Adipose tissue (tissue), 3 donors: Measurements from ENCODE around the gene F10. TPM values are rescaled to one million over a fixed set of nuclear protein-coding genes. Genes with fewer than 3 reads are reported as not detected.
"Not testable (repeated sequence)": the region's sequence is repeated elsewhere in the genome, so short reads cannot be mapped to it uniquely, and the experiment has no call there.

Source experiments
- H3K27ac ChIP-seq: one replicate; pipeline ENCODE4 v1.5.1; 2013; ENCODE audit warnings: low read depth, low read length
- WGBS, 3 donors: extraction: QIAGEN DNeasy Blood & Tissue Kit; methylation state at CpG; one replicate each; pipeline ENCODE4 v1.1.7; 2013; 5-methylcytosine and 5-hydroxymethylcytosine counted together
- polyA plus RNA-seq, 3 donors: library from polyadenylated mRNA; stranded (reverse); fragments of 200-250 nt; gene quantifications; one replicate each; pipeline ENCODE4 v1.2.3, GENCODE V29; 2013
- donor health status: healthy with polysubstance abuse.
- donor health status: Bipolar disorder and iron deficiency.
- donor health status: healthy.

The F10 gene
- polyA plus RNA-seq, 3 donors: 3.8 to 19.5 (median 8.3) TPM

DNA sequence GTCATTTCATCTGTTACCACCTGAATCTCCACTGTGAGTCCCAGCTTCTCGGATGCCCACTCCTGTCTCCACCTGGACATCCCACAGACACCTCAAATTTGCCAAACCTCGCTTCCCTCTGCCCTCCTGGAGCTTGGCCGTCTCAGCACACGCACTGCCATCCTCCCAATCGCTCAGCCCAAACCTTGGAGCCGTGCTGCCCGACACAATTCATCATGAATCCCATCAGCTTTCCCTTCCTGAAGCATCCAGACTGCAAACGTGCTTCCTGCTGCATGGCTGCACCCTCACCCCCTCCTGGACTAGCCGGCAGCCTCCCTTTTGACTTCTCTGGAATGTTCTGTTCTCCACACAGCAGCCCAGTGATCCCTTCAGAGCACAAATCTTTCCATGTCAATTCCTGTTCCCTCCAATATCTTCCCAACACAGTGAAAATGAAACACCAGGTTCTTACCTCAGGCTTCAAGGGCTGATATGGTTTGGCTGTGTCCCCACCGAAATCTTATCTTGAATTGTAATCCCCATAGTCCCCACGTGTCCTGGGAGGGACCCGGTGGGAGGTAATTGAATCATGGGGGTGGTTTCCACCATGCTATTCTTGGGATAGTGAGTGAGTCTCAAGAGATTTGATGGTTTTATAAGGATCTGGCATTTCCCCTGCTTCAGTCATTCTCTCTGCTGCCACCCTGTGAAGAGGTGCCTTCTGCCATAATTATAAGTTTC lies 34.8 kb downstream of the F10 start:
- WGBS, 3 donors: 67 to 73% (median 70%) methylated on average over 12 of the region's 12 CpGs
- H3K27ac ChIP-seq: no peak overlapping the region

DNA sequence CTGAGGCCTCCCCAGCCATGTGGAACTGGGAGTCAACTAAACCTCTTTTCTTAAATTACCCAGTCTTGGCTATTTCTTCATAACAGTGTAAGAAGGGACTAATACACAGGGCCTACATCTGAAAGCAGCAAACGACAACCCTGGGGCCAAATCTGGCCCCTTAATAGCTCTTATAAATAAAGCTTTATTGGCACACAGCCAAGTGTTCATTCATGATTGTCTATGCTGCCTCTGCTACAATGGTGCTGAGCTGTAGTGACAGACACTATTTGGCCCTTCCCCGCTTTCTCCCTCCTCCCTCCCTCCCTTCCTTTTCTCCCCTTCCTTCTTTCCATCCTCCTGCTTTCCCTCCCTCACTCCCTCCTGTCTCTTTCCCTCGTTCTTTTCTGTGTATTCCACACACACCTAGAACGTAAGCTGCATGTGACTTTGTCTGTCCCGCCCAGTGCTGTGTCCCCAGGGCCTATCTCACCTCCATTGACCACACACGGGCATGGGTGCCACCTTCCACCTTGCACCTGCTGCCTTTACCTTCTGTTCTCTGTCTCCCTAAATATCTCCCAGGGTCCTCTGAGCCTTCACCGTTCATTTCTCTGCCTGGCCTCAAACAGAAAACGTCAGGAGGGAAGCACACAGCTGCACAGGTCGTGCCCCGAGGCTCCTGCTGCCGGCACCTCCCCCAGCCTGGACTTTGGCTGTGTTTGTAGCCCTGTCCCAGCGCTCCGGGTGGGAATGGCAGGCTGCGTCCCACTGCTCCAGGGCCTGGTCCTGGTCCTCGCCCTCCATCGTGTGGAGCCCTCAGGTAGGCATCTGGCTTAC lies 35.5 kb downstream of the F10 start, which contains the start of gene PROZ:
Gene PROZ (plus strand): TSS at position 720 of the 819 bp plus-strand sequence. CDS start 13 bp downstream, at position 733.
- WGBS, 3 donors: 45 to 65% (median 61%) methylated on average over 16 of the region's 16 CpGs
- no peak within 1 kb of the TSS for H3K27ac ChIP-seq

DNA sequence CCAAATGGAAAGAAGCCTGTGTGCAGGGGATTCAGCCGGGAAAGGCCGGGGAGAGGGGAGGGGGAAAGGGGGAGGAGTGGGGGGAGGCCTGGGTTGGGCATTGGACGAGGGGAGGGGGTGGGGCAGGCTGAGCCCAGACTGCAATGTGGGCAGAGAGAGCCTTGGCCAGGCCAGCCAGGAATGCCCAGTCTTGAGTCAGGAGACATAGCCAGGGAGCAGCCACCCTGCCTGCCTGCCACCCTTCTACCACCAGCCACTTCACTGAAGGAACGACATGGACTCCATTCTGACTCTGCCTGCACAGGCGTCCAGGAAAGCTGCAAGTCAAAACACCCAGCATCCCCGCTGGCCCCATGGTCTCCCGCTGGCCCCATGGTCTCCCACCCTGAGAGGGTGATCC lies 36.3 kb downstream of the F10 start:
- WGBS, 3 donors: 69 to 82% (median 75%) methylated on average over 7 of the region's 7 CpGs

DNA sequence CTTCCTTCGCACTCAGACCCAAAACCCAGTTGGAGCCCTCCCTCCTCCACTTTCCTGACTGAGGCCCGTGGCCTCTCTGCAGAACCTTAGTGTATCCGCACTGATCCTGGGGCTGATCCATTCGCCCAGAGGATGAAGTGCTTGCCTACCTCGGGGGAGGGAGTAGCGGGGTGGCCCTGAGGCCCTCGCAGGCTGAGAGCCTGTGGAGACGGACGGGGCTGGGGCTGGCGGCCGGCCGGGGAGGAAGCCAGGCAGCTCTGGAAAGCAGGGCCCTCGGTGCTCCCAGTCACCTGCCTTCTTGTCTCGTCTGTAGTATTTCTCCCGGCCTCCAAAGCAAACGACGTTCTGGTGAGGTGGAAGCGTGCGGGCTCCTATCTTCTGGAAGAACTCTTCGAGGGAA lies 37.1 kb downstream of the F10 start:
- WGBS, 3 donors: 85 to 89% (median 88%) methylated on average over 20 of the region's 20 CpGs
- no peak overlapping the region for H3K27ac ChIP-seq

More for the DNA sequence above, 36.3 kb downstream of the F10 start:
- no peak overlapping the region for H3K27ac ChIP-seq

DNA sequence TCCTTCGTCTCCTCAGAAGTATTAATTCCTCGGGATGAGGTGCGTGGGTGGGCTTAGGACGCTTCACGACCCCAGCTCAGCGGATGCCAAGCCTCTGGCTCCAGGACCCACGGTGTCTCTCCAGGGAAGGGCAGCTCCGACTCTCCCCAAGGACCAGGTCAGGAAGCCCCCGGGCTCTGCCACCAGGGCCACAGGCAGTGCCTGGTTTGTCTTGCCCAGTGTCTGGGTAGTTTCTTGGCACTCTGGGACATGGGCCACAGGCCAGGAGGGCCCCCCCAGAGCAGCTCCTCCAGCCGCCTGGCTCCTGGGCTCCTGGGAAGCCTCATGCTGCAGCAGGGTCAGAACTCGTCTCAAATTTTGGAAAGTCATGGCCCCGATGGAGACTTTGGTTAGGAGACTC lies 38.4 kb downstream of the F10 start:
- H3K27ac ChIP-seq: no peak overlapping the region
- 65 to 74% (median 67%) methylated on average over 12 of the region's 12 CpGs for WGBS, 3 donors

DNA sequence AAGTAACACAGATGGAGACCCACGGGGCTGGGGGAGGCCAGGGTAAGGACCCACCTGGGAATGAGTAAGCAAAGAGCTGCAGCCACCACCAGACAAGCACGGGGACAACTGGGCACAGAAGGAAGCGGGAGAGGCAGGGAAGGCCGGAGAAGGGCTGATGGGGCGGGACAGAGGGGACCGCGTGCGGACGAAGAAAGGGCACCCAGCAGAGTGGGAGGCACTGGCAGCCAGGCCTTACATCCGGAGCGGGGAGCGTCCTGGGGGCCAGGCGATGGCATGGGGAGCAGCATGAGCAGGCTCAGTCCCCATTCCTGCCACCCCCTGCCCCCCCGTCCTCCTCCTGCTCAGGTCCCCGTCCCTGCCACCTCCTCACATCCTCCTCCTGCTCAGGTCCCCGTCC lies 38.8 kb downstream of the F10 start:
- no peak overlapping the region for H3K27ac ChIP-seq
- WGBS, 3 donors: 47 to 62% (median 53%) methylated on average over 9 to 16 of the region's 16 CpGs

DNA sequence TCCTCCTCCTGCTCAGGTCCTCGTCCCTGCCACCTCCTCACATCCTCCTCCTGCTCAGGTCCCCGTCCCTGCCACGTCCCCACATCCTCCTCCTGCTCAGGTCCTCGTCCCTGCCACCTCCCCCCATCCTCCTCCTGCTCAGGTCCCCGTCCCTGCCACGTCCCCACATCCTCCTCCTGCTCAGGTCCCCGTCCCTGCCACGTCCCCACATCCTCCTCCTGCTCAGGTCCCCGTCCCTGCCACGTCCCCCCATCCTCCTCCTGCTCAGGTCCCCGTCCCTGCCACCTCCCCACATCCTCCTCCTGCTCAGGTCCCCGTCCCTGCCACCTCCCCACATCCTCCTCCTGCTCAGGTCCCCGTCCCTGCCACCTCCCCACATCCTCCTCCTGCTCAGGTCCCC lies 39.4 kb downstream of the F10 start:
- 10 to 29% (median 24%) methylated on average over 9 to 11 of the region's 13 CpGs for WGBS, 3 donors

DNA sequence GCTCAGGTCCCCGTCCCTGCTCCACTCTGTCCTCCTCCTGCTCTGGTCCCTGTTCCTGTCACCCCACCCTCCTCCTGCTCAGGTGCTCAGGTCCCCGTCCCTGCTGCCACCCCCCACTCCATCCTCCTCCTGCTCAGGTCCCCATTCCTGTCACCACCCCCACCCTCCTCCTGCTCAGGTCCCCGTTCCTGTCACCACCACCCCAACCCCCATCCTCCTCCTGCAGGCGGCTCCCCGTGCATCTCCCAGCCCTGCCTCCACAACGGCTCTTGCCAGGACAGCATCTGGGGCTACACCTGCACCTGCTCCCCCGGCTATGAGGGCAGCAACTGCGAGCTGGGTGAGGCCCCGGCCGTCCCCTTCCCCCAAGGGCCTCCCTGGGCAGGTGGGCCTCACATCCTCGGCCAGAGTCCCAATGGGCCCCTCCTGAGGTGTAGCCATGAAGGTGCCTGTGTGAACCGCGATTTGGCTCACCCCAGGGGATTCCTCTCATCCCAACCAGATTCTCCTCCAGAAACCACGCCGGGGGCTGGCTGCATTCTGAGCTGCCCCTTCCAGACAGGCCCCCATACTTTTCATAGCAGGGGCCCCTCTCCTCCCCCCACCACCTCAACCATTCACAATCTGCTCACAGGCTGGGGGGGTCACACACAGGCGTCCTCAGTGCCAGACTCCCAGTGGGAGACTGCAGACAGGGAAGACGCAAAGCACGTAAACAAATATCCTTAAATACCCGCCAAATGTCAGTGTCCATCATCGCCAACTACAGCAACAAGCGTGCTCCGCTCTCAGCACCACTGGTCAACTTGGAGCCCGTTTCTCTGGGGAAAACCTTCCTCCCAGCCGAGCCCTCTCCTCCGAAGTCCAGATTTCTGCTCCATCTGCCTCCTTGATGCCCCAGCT lies 40.4 kb downstream of the F10 start:
- no peak overlapping the region for H3K27ac ChIP-seq
- 20 to 37% (median 34%) methylated on average over 25 of the region's 25 CpGs for WGBS, 3 donors

More for the DNA sequence above, 39.4 kb downstream of the F10 start:
- not testable (repeated sequence) for H3K27ac ChIP-seq

GRCh38 chr13:113164492-113164891 lies 41.9 kb downstream of the F10 start:
- 62 to 85% (median 85%) methylated on average over 12 of the region's 12 CpGs for WGBS, 3 donors
- H3K27ac ChIP-seq: no peak overlapping the region

DNA sequence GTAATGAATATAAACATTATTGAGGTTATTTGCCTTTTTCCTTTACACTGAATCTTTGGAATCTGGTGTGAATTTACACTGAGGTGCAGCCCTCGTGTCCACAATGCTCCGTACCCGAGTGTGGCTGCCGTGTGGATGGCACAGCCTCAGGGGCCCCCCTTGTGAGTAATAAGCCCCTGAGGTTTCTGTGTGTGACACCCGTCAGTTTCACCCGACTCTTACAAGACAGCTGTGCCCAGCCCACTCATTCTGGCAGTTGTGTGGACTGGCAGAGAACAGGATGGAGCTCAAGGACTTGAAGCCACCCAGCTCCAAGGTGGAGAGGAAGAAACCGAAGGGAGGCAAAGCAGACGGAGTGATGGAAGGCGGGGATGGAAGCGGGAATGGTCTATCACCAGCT lies 43.7 kb downstream of the F10 start:
- no peak overlapping the region for H3K27ac ChIP-seq
- WGBS, 3 donors: 90 to 92% (median 92%) methylated on average over 10 of the region's 10 CpGs

GRCh38 chr13:113166681-113167080 lies 44.1 kb downstream of the F10 start:
- WGBS, 3 donors: 87 to 89% (median 89%) methylated on average over 5 of the region's 5 CpGs
- H3K27ac ChIP-seq: no peak overlapping the region

DNA sequence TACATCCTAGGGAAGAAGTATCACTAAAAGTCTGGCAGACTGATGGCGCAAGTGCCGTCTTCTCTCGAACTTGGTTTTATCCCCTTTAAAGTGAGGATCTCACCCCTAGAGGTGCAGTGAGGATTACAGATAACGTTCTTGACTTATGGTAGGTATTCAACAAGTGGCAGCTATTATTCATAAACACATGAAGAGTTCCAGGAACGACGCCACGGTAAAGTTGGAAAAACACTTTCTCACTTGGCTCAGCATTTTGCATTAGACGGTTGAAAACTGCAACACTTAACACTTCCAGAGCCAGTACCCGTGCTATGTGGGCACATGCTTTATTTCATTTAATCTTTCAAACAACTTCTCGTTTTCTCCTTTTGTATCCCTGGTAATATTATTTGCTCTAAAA lies 44.6 kb downstream of the F10 start:
- no peak overlapping the region for H3K27ac ChIP-seq
- 89 to 91% (median 90%) methylated on average over 10 of the region's 10 CpGs for WGBS, 3 donors

- WGBS, 3 donors: 96 to 100% (median 99%) methylated on average over 3 of the region's 3 CpGs
- H3K27ac ChIP-seq: no peak overlapping the region
These were observed 45.0 kb downstream of the F10 start for GRCh38 chr13:113167575-113167974.

DNA sequence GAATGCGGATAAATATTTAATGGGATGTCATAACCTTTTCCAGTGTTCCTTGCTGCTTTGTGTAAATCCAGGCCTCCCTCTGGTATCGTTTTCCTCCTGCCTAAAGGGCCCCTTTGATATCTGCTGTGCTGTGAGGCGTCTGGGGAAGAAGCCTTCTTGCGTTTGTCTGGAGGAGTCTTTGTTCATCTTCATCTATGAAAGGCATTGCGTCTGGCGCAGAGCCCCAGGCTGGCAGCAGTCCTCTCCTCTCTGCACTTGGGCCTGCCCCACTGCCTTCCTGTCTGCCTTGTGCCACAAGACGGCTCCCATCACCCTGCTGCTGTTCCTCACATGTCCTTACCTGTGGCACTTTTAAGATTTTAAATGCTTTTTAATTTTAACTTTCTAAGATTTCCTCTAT lies 45.6 kb downstream of the F10 start:
- 89 to 96% (median 89%) methylated on average over 7 of the region's 7 CpGs for WGBS, 3 donors
- H3K27ac ChIP-seq: no peak overlapping the region

DNA sequence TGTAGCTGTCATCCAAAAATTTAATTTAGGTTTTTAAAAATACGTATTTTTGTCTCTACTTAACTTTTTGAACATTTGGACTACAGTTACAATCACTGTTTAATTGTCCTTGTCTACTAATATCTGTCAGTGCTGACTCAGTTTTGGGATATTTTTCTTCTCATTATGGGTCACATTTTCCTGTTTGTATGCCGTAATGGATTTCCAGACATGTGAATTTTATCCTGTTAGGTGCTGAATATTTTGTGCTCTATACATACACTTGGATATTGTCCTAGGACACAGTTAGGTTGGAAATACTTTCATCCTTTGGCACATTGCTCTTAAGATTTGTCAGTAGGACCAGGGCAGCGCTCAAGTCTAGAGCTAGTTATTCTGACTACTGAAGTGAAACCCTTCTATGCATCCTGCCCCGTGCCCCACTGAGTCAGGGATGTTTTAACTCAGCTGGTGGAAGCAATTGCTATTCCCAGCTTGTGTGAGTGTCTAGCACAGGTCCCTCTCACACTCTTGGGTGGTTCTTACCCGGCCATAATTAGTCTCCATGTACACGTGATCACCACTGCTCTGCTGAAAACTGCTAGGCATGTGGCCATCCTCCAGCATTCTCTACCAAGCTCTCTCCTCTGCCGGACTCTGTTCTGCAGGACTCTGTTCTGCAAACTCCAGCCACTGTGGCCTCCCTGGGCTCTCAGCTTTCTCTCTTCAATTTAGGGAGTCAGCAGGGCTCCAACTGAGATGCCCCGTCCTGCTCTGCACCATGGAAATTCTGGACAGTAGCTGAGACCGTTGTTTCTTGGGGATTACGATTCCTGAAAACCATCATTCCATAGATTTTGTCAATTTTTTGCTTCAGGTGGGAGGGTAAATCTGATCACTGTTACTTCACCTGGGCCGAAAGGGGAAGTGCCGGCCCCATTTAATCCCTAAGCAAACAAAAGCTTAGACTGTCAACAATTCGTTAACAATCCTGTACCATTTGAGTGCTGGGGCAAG lies 47.0 kb downstream of the F10 start:
- WGBS, 3 donors: 81 to 93% (median 88%) methylated on average over 13 of the region's 13 CpGs
- no peak overlapping the region for H3K27ac ChIP-seq

DNA sequence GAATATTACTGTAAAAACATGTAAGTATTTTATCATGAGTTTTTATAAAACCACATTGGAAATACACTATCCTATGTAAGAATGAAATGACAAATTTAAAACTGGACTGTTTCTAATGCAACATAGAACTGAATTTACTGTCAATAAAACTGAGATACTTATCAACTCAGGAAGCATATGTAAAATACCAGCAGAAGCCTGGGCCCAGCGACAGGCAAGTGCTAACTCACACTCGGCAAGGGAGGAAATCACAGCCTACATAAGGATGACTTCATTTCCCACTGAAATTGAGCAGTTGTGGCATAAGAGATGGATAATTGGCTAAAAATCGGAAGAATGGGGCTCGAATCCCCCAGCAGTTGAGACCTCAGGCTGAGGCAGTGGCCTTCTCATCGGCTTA lies 47.9 kb downstream of the F10 start:
- 48 to 76% (median 56%) methylated on average over 5 of the region's 5 CpGs for WGBS, 3 donors
- no peak overlapping the region for H3K27ac ChIP-seq

GRCh38 chr13:113171250-113172125 lies 48.9 kb downstream of the F10 start:
- 88 to 92% (median 90%) methylated on average over 34 of the region's 34 CpGs for WGBS, 3 donors

More at GRCh38 chr13:113171250-113172125, 48.9 kb downstream of the F10 start:
- no peak overlapping the region for H3K27ac ChIP-seq
